ENCODE data around the gene CTNS.

- TF ChIP-seq, protein P1, sequence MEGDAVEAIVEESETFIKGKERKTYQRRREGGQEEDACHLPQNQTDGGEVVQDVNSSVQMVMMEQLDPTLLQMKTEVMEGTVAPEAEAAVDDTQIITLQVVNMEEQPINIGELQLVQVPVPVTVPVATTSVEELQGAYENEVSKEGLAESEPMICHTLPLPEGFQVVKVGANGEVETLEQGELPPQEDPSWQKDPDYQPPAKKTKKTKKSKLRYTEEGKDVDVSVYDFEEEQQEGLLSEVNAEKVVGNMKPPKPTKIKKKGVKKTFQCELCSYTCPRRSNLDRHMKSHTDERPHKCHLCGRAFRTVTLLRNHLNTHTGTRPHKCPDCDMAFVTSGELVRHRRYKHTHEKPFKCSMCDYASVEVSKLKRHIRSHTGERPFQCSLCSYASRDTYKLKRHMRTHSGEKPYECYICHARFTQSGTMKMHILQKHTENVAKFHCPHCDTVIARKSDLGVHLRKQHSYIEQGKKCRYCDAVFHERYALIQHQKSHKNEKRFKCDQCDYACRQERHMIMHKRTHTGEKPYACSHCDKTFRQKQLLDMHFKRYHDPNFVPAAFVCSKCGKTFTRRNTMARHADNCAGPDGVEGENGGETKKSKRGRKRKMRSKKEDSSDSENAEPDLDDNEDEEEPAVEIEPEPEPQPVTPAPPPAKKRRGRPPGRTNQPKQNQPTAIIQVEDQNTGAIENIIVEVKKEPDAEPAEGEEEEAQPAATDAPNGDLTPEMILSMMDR (IDR thresholded peaks at IDR 0.05) = peak; percentile 60
- TF ChIP-seq EZH2phosphoT487 (IDR thresholded peaks at IDR 0.05) (no peak), EZH2 (IDR thresholded peaks at IDR 0.05) (no peak)
Measured at GRCh38 chr17:3647769-3648555, 11.4 kb downstream of the CTNS start.
